ENCODE data around the gene LAMTOR3.
"Not testable (repeated sequence)": the region's sequence is repeated elsewhere in the genome, so short reads cannot be mapped to it uniquely, and the experiment has no call there.

The LAMTOR3 gene

GRCh38 chr4:99835942-99836341 is 58.3 kb downstream of the LAMTOR3 start:
- Histone ChIP-seq H3K36me3 (ENCODE audit: control insufficient read depth in 4 of 4, insufficient read depth in 4 of 4, low read length in 3 of 4) (peaks cover 0 to 33% (median 24%) of the 10 kb centered on the region in 4 experiments), H3K9me3 (ENCODE audit: control extremely low read depth in 1 of 5, control insufficient read depth in 4 of 5, insufficient read depth in 2 of 5, low read depth in 1 of 5, low read length in 4 of 5) (no peaks in the 10 kb centered on the region), H3K27me3 (replicated peaks in 2 of 5; ENCODE audit: control insufficient read depth in 4 of 5, insufficient read depth in 5 of 5, low read length in 4 of 5) (no peaks in the 10 kb centered on the region), H3K4me3 (ENCODE audit: control insufficient read depth in 1 of 7, extremely low read depth in 1 of 7, insufficient read depth in 4 of 7, low read depth in 2 of 7, low read length in 6 of 7) (no peak overlapping the region), H3K27ac (ENCODE audit: insufficient read depth in 1 of 2, low read depth in 1 of 2, low read length in 2 of 2, poor library complexity in 1 of 2, severe bottlenecking in 2 of 2) (no peak overlapping the region), H3K4me1 (ENCODE audit: control extremely low read depth in 1 of 4, control insufficient read depth in 4 of 4, insufficient read depth in 4 of 4, low read length in 3 of 4) (no peaks in the 10 kb centered on the region)
- ChIA-PET CTCF (interaction anchor here (1.1 to 1.8 kb wide), 6 partner anchors 12 to 84 kb away, joined by 3 to 4 read pairs (median 3); no protein-coding TSS in a partner anchor), POLR2A (no interaction called here)
- DNase-seq: no peak
- 100% methylated on average over 2 of the region's 2 CpGs for WGBS (ENCODE audit: insufficient coverage)

- no peaks in the 10 kb centered on the region for H3K9me3 ChIP-seq (ENCODE audit: control extremely low read depth in 1 of 5, control insufficient read depth in 4 of 5, insufficient read depth in 2 of 5, low read depth in 1 of 5, low read length in 4 of 5)
- H3K36me3 ChIP-seq (ENCODE audit: control insufficient read depth in 4 of 4, insufficient read depth in 4 of 4, low read length in 3 of 4): peaks cover 0 to 33% (median 21%) of the 10 kb centered on the region in 4 experiments
- no peaks in the 10 kb centered on the region for H3K27me3 ChIP-seq (replicated peaks in 2 of 5; ENCODE audit: control insufficient read depth in 4 of 5, insufficient read depth in 5 of 5, low read length in 4 of 5)
- WGBS (ENCODE audit: insufficient coverage): 99% methylated on average over 7 of the region's 7 CpGs
- ChIA-PET CTCF (interaction anchor here (1.2 to 1.8 kb wide), 3 partner anchors 10 to 23 kb away, joined by 3 to 9 read pairs (median 3); no protein-coding TSS in a partner anchor), POLR2A (no interaction called here)
- DNase-seq: no peak
- H3K27ac ChIP-seq (ENCODE audit: insufficient read depth in 1 of 2, low read depth in 1 of 2, low read length in 2 of 2, poor library complexity in 1 of 2, severe bottlenecking in 2 of 2): no peak overlapping the region
- H3K4me3 ChIP-seq (ENCODE audit: control insufficient read depth in 1 of 7, extremely low read depth in 1 of 7, insufficient read depth in 4 of 7, low read depth in 2 of 7, low read length in 6 of 7): no peak overlapping the region
- no peaks in the 10 kb centered on the region for H3K4me1 ChIP-seq (ENCODE audit: control extremely low read depth in 1 of 4, control insufficient read depth in 4 of 4, insufficient read depth in 4 of 4, low read length in 3 of 4)
These were observed 59.7 kb downstream of the LAMTOR3 start for GRCh38 chr4:99834569-99834968.

GRCh38 chr4:99833756-99834155 is 60.5 kb downstream of the LAMTOR3 start:
- Histone ChIP-seq H3K4me3 (ENCODE audit: control insufficient read depth in 1 of 7, extremely low read depth in 1 of 7, insufficient read depth in 4 of 7, low read depth in 2 of 7, low read length in 6 of 7) (no peak overlapping the region), H3K27ac (ENCODE audit: insufficient read depth in 1 of 2, low read depth in 1 of 2, low read length in 2 of 2, poor library complexity in 1 of 2, severe bottlenecking in 2 of 2) (no peak overlapping the region), H3K27me3 (replicated peaks in 2 of 5; ENCODE audit: control insufficient read depth in 4 of 5, insufficient read depth in 5 of 5, low read length in 4 of 5) (no peaks in the 10 kb centered on the region), H3K9me3 (ENCODE audit: control extremely low read depth in 1 of 5, control insufficient read depth in 4 of 5, insufficient read depth in 2 of 5, low read depth in 1 of 5, low read length in 4 of 5) (no peaks in the 10 kb centered on the region), H3K4me1 (ENCODE audit: control extremely low read depth in 1 of 4, control insufficient read depth in 4 of 4, insufficient read depth in 4 of 4, low read length in 3 of 4) (no peaks in the 10 kb centered on the region), H3K36me3 (ENCODE audit: control insufficient read depth in 4 of 4, insufficient read depth in 4 of 4, low read length in 3 of 4) (peaks cover 0 to 28% (median 19%) of the 10 kb centered on the region in 4 experiments)
- 100% methylated on average over 2 of the region's 5 CpGs for WGBS (ENCODE audit: insufficient coverage)
- POLR2A ChIA-PET: no interaction called here
- no peak for DNase-seq
- CTCF ChIA-PET: interaction anchor here (0.8 to 1.5 kb wide), 3 partner anchors 9 to 22 kb away, joined by 3 to 9 read pairs (median 3); no protein-coding TSS in a partner anchor

GRCh38 chr4:99832758-99833157 is 61.5 kb downstream of the LAMTOR3 start:
- POLR2A ChIA-PET: no interaction called here
- H3K27ac ChIP-seq (ENCODE audit: insufficient read depth in 1 of 2, low read depth in 1 of 2, low read length in 2 of 2, poor library complexity in 1 of 2, severe bottlenecking in 2 of 2): no peak overlapping the region
- no peak for DNase-seq
- H3K4me1 ChIP-seq (ENCODE audit: control extremely low read depth in 1 of 4, control insufficient read depth in 4 of 4, insufficient read depth in 4 of 4, low read length in 3 of 4): no peaks in the 10 kb centered on the region
- CTCF ChIA-PET: interaction anchor here (0.9 to 1.5 kb wide), 3 partner anchors 10 to 21 kb away, joined by 3 to 9 read pairs (median 3); no protein-coding TSS in a partner anchor
- no peak overlapping the region for H3K4me3 ChIP-seq (ENCODE audit: control insufficient read depth in 1 of 7, extremely low read depth in 1 of 7, insufficient read depth in 4 of 7, low read depth in 2 of 7, low read length in 6 of 7)
- no peaks in the 10 kb centered on the region for H3K27me3 ChIP-seq (replicated peaks in 2 of 5; ENCODE audit: control insufficient read depth in 4 of 5, insufficient read depth in 5 of 5, low read length in 4 of 5)
- H3K36me3 ChIP-seq (ENCODE audit: control insufficient read depth in 4 of 4, insufficient read depth in 4 of 4, low read length in 3 of 4): peaks cover 0 to 22% (median 17%) of the 10 kb centered on the region in 4 experiments
- no CpG with 5 or more reads among the region's 3 CpGs for WGBS (ENCODE audit: insufficient coverage)
- no peaks in the 10 kb centered on the region for H3K9me3 ChIP-seq (ENCODE audit: control extremely low read depth in 1 of 5, control insufficient read depth in 4 of 5, insufficient read depth in 2 of 5, low read depth in 1 of 5, low read length in 4 of 5)

- CTCF ChIA-PET: interaction anchor here (0.9 kb wide), 1 partner anchor 10 kb away, joined by 3 read pairs; no protein-coding TSS in a partner anchor
- H3K27ac ChIP-seq (ENCODE audit: insufficient read depth in 1 of 2, low read depth in 1 of 2, low read length in 2 of 2, poor library complexity in 1 of 2, severe bottlenecking in 2 of 2): no peak overlapping the region
These were observed 61.9 kb downstream of the LAMTOR3 start for GRCh38 chr4:99832321-99832720.

GRCh38 chr4:99830051-99830450 is 64.2 kb downstream of the LAMTOR3 start:
- H3K27ac ChIP-seq (ENCODE audit: insufficient read depth in 1 of 2, low read depth in 1 of 2, low read length in 2 of 2, poor library complexity in 1 of 2, severe bottlenecking in 2 of 2); H3K4me1 ChIP-seq (ENCODE audit: control extremely low read depth in 1 of 4, control insufficient read depth in 4 of 4, insufficient read depth in 4 of 4, low read length in 3 of 4); H3K36me3 ChIP-seq (ENCODE audit: control insufficient read depth in 4 of 4, insufficient read depth in 4 of 4, low read length in 3 of 4); H3K9me3 ChIP-seq (ENCODE audit: control extremely low read depth in 1 of 5, control insufficient read depth in 4 of 5, insufficient read depth in 2 of 5, low read depth in 1 of 5, low read length in 4 of 5); POLR2A ChIA-PET; H3K4me3 ChIP-seq (ENCODE audit: control insufficient read depth in 1 of 7, extremely low read depth in 1 of 7, insufficient read depth in 4 of 7, low read depth in 2 of 7, low read length in 6 of 7); DNase-seq; H3K27me3 ChIP-seq (replicated peaks in 2 of 5; ENCODE audit: control insufficient read depth in 4 of 5, insufficient read depth in 5 of 5, low read length in 4 of 5): not testable (repeated sequence)
- CTCF ChIA-PET: interaction anchor here (1.8 to 2.0 kb wide), 2 partner anchors 18 to 23 kb away, joined by 7 read pairs; no protein-coding TSS in a partner anchor
- 100% methylated on average over 2 of the region's 5 CpGs for WGBS (ENCODE audit: insufficient coverage)

More at GRCh38 chr4:99832321-99832720, 61.9 kb downstream of the LAMTOR3 start:
- H3K4me1 ChIP-seq (ENCODE audit: control extremely low read depth in 1 of 4, control insufficient read depth in 4 of 4, insufficient read depth in 4 of 4, low read length in 3 of 4): no peaks in the 10 kb centered on the region
- no peak overlapping the region for H3K4me3 ChIP-seq (ENCODE audit: control insufficient read depth in 1 of 7, extremely low read depth in 1 of 7, insufficient read depth in 4 of 7, low read depth in 2 of 7, low read length in 6 of 7)
- H3K36me3 ChIP-seq (ENCODE audit: control insufficient read depth in 4 of 4, insufficient read depth in 4 of 4, low read length in 3 of 4): peaks cover 0 to 22% (median 17%) of the 10 kb centered on the region in 4 experiments
- POLR2A ChIA-PET: no interaction called here
- H3K27me3 ChIP-seq (replicated peaks in 2 of 5; ENCODE audit: control insufficient read depth in 4 of 5, insufficient read depth in 5 of 5, low read length in 4 of 5): no peaks in the 10 kb centered on the region
- no peaks in the 10 kb centered on the region for H3K9me3 ChIP-seq (ENCODE audit: control extremely low read depth in 1 of 5, control insufficient read depth in 4 of 5, insufficient read depth in 2 of 5, low read depth in 1 of 5, low read length in 4 of 5)
- DNase-seq: no peak

- DNase-seq: no peak
- ChIA-PET CTCF (interaction anchor here (0.9 to 1.6 kb wide), 3 partner anchors 10 to 18 kb away, joined by 3 to 7 read pairs (median 4); no protein-coding TSS in a partner anchor), POLR2A (no interaction called here)
- H3K9me3 ChIP-seq (ENCODE audit: control extremely low read depth in 1 of 5, control insufficient read depth in 4 of 5, insufficient read depth in 2 of 5, low read depth in 1 of 5, low read length in 4 of 5): no peaks in the 10 kb centered on the region
- H3K27me3 ChIP-seq (replicated peaks in 2 of 5; ENCODE audit: control insufficient read depth in 4 of 5, insufficient read depth in 5 of 5, low read length in 4 of 5): no peaks in the 10 kb centered on the region
- no peaks in the 10 kb centered on the region for H3K36me3 ChIP-seq (ENCODE audit: control insufficient read depth in 4 of 4, insufficient read depth in 4 of 4, low read length in 3 of 4)
- WGBS (ENCODE audit: insufficient coverage): 80% methylated on average over 1 of the region's 1 CpG
- H3K4me1 ChIP-seq (ENCODE audit: control extremely low read depth in 1 of 4, control insufficient read depth in 4 of 4, insufficient read depth in 4 of 4, low read length in 3 of 4): no peaks in the 10 kb centered on the region
- H3K4me3 ChIP-seq (ENCODE audit: control insufficient read depth in 1 of 7, extremely low read depth in 1 of 7, insufficient read depth in 4 of 7, low read depth in 2 of 7, low read length in 6 of 7): no peak overlapping the region
- no peak overlapping the region for H3K27ac ChIP-seq (ENCODE audit: insufficient read depth in 1 of 2, low read depth in 1 of 2, low read length in 2 of 2, poor library complexity in 1 of 2, severe bottlenecking in 2 of 2)
These were observed 65.8 kb downstream of the LAMTOR3 start for GRCh38 chr4:99828477-99828876.
